Measurements from ENCODE around the gene PARVG. TPM values are rescaled to one million over a fixed set of nuclear protein-coding genes. Genes with fewer than 3 reads are reported as not detected.

The PARVG gene
- total and polyA plus RNA-seq, 9 of the 15 experiments (the other 6 are each of a cell fraction or from before 2014, with no cell fraction given) = 0.35 TPM; not detected in 8

- DNase-seq (ENCODE audit: extremely low read depth in 1 of 4, low spot score in 3 of 4) (no peak), FAIRE-seq (no peak), ATAC-seq (no peak)
- Histone ChIP-seq H3K9me1 (ENCODE audit: control insufficient read depth, insufficient read depth, low read length) (no peaks in the 10 kb centered on the region), H3K9me3 (replicated peaks; ENCODE audit: control insufficient read depth, insufficient read depth, low read depth, low read length) (no peaks in the 10 kb centered on the region), H4K20me1 (replicated peaks; ENCODE audit: control insufficient read depth, insufficient read depth, low read length) (no peaks in the 10 kb centered on the region), H3K27me3 (ENCODE audit: control insufficient read depth in 2 of 2, insufficient read depth in 2 of 2, low read length in 2 of 2) (peaks cover 0 to 4% of the 10 kb centered on the region in 2 experiments; a peak in 1 of 5 replicates), H3K4me3 (no peak overlapping the region), H2AFZ (ENCODE audit: low read depth, low read length) (no peak overlapping the region), H3K36me3 (ENCODE audit: control insufficient read depth, insufficient read depth, low read length) (no peaks in the 10 kb centered on the region), H3K27ac (ENCODE audit: extremely low read depth, low read depth, low read length) (no peak overlapping the region), H3K9ac (ENCODE audit: insufficient read depth in 1 of 2, low read depth in 2 of 2, low read length in 2 of 2) (no peak overlapping the region), H3K4me1 (replicated peaks in 1 of 2; ENCODE audit: control insufficient read depth in 2 of 2, insufficient read depth in 2 of 2, low read length in 2 of 2) (no peaks in the 10 kb centered on the region), H3K4me2 (ENCODE audit: insufficient read depth, low read length) (no peak overlapping the region), H3K79me2 (ENCODE audit: control insufficient read depth, insufficient read depth, low read length) (no peaks in the 10 kb centered on the region)
- no peak for TF ChIP-seq JUN (IDR thresholded peaks at IDR 0.05; ENCODE audit: borderline replicate concordance, low read depth, low read length)
- TF ChIP-seq JUN (CRISPR knock-in tag; IDR thresholded peaks at IDR 0.05; ENCODE audit: borderline replicate concordance) = no peak
- no peak for TF ChIP-seq CREM (IDR thresholded peaks at IDR 0.05; ENCODE audit: low read depth)
- no peak for TF ChIP-seq ZNF589 (CRISPR knock-in tag; IDR thresholded peaks at IDR 0.05; ENCODE audit: low read depth)
- WGBS (ENCODE audit: insufficient coverage, low coverage, missing lambda C conversion rate) = 0% methylated on average over 4 of the region's 5 CpGs
- intact Hi-C loops (cut with micrococcal nuclease) (no loop called here), in situ Hi-C loops (cut with MboI) (no loop called here)
- BruUV-seq (replicated peaks) = no TSS peak
- ChIA-PET CTCF (ENCODE audit: low intra/inter-chr PET ratio) (no interaction called here), POLR2A (no interaction called here)
Measured at GRCh38 chr22:44247346-44247745, 66.6 kb downstream of the PARVG start.

GRCh38 chr22:44247923-44248892, 67.5 kb downstream of the PARVG start:
- Histone ChIP-seq H3K9ac (ENCODE audit: insufficient read depth in 1 of 2, low read depth in 2 of 2, low read length in 2 of 2) (no peak overlapping the region), H3K4me3 (no peak overlapping the region), H3K79me2 (ENCODE audit: control insufficient read depth, insufficient read depth, low read length) (no peaks in the 10 kb centered on the region), H3K9me1 (ENCODE audit: control insufficient read depth, insufficient read depth, low read length) (no peaks in the 10 kb centered on the region), H3K27me3 (ENCODE audit: control insufficient read depth in 2 of 2, insufficient read depth in 2 of 2, low read length in 2 of 2) (no peaks in the 10 kb centered on the region; a peak in 1 of 5 replicates), H3K27ac (ENCODE audit: extremely low read depth, low read depth, low read length) (no peak overlapping the region), H3K9me3 (replicated peaks; ENCODE audit: control insufficient read depth, insufficient read depth, low read depth, low read length) (no peaks in the 10 kb centered on the region), H2AFZ (ENCODE audit: low read depth, low read length) (no peak overlapping the region), H3K36me3 (ENCODE audit: control insufficient read depth, insufficient read depth, low read length) (no peaks in the 10 kb centered on the region), H3K4me2 (ENCODE audit: insufficient read depth, low read length) (no peak overlapping the region), H4K20me1 (replicated peaks; ENCODE audit: control insufficient read depth, insufficient read depth, low read length) (no peaks in the 10 kb centered on the region), H3K4me1 (replicated peaks in 1 of 2; ENCODE audit: control insufficient read depth in 2 of 2, insufficient read depth in 2 of 2, low read length in 2 of 2) (no peaks in the 10 kb centered on the region)
- ATAC-seq (no peak), FAIRE-seq (no peak), DNase-seq (ENCODE audit: extremely low read depth in 1 of 4, low spot score in 3 of 4) (no peak)
- in situ Hi-C loops (cut with MboI) (no loop called here), intact Hi-C loops (cut with micrococcal nuclease) (no loop called here)
- BruUV-seq (replicated peaks) = no TSS peak
- WGBS (ENCODE audit: insufficient coverage, low coverage, missing lambda C conversion rate) = 1% methylated on average over 24 of the region's 25 CpGs
- ChIA-PET CTCF (ENCODE audit: low intra/inter-chr PET ratio) (no interaction called here), POLR2A (no interaction called here)
- TF ChIP-seq PHTF2 (CRISPR knock-in tag; IDR thresholded peaks at IDR 0.05) (no peak), BRD9 (IDR thresholded peaks at IDR 0.05; ENCODE audit: low read depth, partially characterized antibody) (no peak), ZBTB49 (CRISPR knock-in tag; IDR thresholded peaks at IDR 0.05; ENCODE audit: borderline replicate concordance) (no peak), ATF7 (IDR thresholded peaks at IDR 0.05) (no peak), KLF1 (tag; IDR thresholded peaks at IDR 0.05) (no peak), RAD51 (IDR thresholded peaks at IDR 0.05; ENCODE audit: borderline replicate concordance, low read depth) (no peak), SNAPC5 (CRISPR knock-in tag; IDR thresholded peaks at IDR 0.05) (no peak), DACH1 (IDR thresholded peaks at IDR 0.05; ENCODE audit: partially characterized antibody) (no peak)

Data from K562 (cell line).